Astrocyte (in vitro differentiated cells and primary cell): ENCODE data around the gene SPATC1L.

Experiments used
- EZH2 ChIP-seq: IDR thresholded peaks from 2 replicates; pipeline ENCODE4 v1.6.1; 2012; ENCODE audit warnings: mild to moderate bottlenecking, low read length, inconsistent platforms; ENCODE audit not compliant: insufficient read depth
- TF ChIP-seq, protein P1 (sequence below): IDR thresholded peaks from 2 replicates; pipeline ENCODE4 v1.5.1; 2011; ENCODE audit warnings: low read depth, mild to moderate bottlenecking, inconsistent platforms, low read length, moderate library complexity; ENCODE audit not compliant: insufficient read depth

- TF ChIP-seq, protein P1, sequence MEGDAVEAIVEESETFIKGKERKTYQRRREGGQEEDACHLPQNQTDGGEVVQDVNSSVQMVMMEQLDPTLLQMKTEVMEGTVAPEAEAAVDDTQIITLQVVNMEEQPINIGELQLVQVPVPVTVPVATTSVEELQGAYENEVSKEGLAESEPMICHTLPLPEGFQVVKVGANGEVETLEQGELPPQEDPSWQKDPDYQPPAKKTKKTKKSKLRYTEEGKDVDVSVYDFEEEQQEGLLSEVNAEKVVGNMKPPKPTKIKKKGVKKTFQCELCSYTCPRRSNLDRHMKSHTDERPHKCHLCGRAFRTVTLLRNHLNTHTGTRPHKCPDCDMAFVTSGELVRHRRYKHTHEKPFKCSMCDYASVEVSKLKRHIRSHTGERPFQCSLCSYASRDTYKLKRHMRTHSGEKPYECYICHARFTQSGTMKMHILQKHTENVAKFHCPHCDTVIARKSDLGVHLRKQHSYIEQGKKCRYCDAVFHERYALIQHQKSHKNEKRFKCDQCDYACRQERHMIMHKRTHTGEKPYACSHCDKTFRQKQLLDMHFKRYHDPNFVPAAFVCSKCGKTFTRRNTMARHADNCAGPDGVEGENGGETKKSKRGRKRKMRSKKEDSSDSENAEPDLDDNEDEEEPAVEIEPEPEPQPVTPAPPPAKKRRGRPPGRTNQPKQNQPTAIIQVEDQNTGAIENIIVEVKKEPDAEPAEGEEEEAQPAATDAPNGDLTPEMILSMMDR = no peak
- TF ChIP-seq EZH2 = no peak
These were observed 24.2 kb downstream of the SPATC1L start for GRCh38 chr21:46159841-46160656.
